GM19463 (cell line): ENCODE measurements around the gene IL17B.
A peak's percentile ranks its signal among the peaks of the same experiment; 100 is the strongest.
"Not testable (repeated sequence)": the region's sequence is repeated elsewhere in the genome, so short reads cannot be mapped to it uniquely, and the experiment has no call there.

Experiments used
- ATAC-seq: cut with Tn5 transposase; IDR thresholded peaks from one replicate; pipeline ENCODE4 v1.9.1; 2021; ENCODE audit warnings: mild to moderate bottlenecking, moderate library complexity; ENCODE audit not compliant: unreplicated experiment

The IL17B gene

DNA sequence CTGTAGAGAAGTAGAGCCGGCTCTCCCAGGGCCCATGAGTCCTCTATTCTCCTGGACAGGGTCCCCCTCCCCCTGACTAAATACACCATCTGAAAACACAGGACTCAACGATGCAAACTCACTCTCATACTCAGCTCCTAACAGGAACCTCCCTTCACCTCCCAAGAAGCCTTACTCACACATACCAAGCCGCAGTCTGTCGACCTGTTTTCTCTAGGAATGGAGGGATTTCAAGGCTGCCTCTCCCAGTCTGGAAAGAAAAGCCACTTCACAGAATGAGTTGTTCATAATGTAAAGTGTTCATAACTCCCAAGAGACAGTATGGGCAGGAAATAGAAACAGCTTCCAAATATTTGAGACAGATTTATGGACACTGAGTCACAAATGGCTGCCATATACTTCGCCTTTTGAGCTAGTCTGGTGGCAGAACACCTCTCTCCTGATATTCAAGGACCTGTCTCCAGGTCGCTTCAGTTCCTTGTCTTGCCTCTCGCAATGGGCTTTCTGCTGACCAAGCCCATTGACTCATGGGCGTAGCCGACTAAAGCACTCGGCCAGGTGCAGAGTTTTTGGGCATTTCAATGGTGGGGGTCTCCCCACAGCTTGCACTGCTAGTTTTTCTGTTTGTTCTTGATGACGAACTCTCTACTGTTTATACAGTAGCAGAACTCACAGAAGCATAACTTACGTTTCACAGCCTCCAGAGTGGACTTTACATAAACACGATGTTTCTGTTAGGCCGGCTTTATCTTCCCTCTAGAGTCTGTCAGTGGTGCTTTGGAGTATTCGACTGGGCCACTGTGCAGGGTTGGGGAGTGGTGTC is 25.0 kb upstream of the IL17B start:
- no peak for ATAC-seq

DNA sequence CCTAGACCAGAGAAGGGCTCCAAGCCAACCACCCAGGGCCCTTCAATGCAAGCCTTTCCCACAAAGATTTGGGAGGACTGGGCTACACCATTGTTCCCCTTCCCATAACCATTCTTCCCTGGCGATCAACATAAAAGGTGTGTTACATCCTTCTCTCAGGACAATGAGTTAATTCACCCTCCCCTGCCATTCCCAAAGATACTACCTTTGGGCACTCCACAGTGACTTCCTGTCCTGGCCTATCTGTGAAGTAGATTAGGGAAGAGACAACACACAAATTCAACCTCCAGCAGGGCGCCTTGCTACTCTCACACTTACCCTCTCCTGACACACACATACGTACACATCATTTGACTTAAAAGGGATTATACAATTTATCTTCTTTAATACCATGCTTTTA is 23.2 kb upstream of the IL17B start:
- ATAC-seq, result no peak

- no peak for ATAC-seq
Measured at GRCh38 chr5:149401051-149401450, 22.0 kb upstream of the IL17B start.

- ATAC-seq, result no peak
Measured at GRCh38 chr5:149400304-149400703, 21.2 kb upstream of the IL17B start.

GRCh38 chr5:149399775-149400174 is 20.7 kb upstream of the IL17B start:
- no peak for ATAC-seq

- not testable (repeated sequence) for ATAC-seq
Measured at GRCh38 chr5:149398747-149399266, 19.7 kb upstream of the IL17B start.

- ATAC-seq, result no peak
Measured at GRCh38 chr5:149397530-149397929, 18.4 kb upstream of the IL17B start.

DNA sequence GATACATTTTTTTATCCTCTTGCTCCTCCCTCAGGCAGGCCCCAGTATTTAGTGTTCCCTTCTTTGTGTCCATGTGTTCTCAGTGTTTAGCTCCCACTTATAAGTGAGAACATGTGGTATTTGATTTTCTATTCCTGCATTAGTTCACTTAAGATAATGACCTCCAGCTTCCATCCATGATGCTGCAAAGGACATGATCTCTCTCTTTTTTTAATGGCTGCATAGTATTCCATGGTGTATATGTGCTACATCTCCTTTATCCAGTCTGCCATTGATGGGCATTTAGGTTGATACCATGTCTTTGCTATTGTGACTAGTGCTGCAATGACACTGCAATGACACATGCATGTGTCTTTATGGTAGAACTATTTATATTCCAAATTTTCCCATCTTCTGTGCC is 15.9 kb upstream of the IL17B start:
- not testable (repeated sequence) for ATAC-seq

GRCh38 chr5:149392718-149393117 is 13.6 kb upstream of the IL17B start:
- no peak for ATAC-seq

- ATAC-seq, result no peak
Measured at GRCh38 chr5:149391524-149391923, 12.4 kb upstream of the IL17B start.

DNA sequence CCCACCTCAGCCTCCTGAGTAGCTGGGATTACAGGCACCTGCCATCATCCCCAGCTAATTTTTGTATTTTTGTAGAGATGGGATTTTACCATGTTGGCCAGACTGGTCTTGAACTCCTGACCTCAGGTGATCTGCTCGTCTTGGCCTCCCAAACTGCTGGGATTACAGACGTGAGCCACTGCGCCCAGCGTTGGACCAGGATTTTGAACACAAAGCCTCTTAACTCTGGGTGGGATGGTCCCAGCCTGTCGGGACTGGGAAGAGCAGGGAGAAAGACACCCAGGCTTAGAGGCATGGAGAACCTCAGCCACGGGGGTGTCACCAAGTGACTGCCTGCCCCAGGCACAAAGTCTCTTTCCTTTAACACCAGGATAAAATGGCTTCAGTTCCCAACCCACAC is 12.0 kb upstream of the IL17B start:
- not testable (repeated sequence) for ATAC-seq

- no peak for ATAC-seq
Measured at GRCh38 chr5:149389552-149390495, 10.7 kb upstream of the IL17B start.

DNA sequence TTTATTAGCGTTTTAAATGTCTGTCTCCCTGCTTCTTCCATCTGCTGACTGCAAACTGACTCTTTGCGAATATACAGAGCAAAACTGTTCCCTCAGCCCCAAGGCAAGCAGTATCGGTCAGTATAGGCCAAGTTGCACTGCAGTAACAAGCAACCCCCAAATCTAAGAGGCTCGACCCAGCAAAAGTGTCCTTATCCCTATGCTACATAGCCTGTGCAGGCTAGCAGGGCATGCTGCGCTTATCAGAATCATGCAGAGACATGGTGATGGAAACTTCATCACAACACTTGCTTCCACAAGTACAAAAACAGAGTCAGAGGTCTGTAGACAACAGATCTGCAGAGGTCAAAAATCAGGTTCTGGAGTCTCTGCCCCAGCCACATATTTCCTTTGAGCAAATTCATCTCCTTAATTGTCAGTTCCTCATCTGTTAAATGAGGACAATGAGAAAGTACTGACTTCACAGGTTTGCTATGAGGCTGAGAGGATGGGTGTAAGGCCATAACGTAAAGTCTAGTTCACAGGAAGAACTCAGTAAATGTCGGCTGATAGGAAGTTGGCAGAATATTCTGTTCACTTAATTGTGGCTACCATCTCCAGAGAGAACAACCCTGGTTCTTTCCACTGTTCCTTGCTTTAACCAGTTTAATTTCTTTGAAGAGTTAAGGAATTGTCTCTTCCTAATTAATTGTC is 9.6 kb upstream of the IL17B start:
- no peak for ATAC-seq

DNA sequence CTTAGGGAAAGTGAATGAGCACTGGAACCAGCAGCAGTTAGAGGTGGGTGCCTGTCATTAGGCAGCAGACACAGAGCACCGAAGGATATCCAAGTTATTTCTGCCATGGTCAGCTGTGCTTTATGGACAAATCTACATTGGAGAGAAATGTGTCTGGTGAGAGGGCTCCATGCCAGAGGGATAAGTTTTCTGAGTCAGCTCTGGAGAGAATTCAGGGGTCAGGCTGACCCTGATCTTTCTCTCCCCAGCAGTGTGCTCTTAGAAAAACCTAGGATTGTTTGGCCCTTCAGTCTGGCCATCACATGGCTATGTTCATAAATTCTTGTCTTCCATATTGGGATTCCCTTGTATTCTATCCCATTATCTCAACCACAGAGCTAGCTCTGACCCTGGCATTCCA is 8.9 kb upstream of the IL17B start:
- ATAC-seq, result no peak

DNA sequence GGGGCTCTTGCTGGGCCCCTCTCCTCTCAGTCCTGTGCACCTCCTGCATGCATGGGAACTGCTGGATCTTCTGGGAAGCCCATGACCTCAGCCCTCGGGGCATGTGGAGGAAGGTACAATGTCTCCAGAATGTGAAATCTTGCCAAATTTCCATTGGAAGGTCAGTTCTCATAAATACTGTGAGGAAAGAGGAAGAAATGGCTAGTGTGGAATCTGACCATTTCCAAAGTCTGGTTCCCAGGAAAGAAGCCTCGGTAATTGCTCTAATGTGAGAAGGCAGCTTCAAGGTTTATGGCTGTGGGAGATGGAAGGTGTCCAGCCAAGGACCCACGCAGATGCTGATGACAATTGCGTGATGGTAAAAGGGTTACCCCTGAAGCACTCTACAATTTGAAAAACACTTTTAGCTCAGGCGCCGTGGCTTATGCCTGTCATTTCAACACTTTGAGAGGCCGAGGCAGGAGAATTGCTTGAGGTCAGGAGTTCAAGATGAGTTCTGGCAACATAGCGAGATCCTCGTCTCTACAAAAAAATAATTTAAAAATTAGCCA is 8.1 kb upstream of the IL17B start:
- no peak for ATAC-seq

DNA sequence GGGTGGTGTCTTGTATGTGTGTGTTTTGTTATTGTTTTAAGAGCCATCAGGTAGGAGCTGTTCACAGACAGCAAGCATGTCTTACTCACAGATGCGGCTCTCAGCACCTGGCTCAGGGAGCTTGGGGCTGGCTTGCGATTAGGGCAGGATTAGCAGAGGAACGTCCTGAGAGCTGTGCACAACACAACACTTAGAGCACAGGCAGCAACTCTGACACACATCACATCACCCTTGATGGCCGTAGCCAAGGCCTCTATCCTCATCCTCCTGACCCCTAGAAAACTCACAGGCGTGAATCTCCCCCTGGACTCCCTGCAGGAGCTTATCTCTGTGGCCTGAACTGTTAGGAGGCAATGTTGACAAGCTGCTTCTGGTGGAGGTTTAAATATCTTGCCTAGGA is 7.1 kb upstream of the IL17B start:
- no peak for ATAC-seq

GRCh38 chr5:149383399-149383798 is 4.3 kb upstream of the IL17B start:
- ATAC-seq, result no peak

- ATAC-seq, result no peak
Measured at GRCh38 chr5:149382517-149383220, 3.6 kb upstream of the IL17B start.

DNA sequence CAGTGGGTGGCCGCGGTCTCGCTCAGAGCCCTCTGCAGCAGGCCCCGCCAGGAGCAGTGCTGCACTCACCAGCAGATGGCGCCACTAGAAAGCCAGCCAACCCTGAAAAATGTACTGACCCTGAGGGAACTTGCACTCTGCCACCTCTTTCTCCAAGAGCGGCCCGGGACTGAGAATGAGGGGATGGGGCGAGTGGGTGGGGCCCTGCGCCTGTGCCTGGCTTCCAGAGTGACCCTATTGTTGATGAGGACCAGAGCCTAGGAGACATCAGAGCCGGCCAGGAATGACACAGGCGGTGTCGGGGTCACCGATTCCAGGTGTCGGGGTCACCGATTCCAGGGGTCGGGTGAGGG is 2.9 kb upstream of the IL17B start:
- peak; percentile 82 for ATAC-seq

- peak; percentile 14 for ATAC-seq
Measured at GRCh38 chr5:149381261-149381985, 2.3 kb upstream of the IL17B start.
